Erythroblast (primary cell): ENCODE data around the gene MS4A10.

Experiments used
- GATA1 ChIP-seq: IDR thresholded peaks from 2 replicates; pipeline ENCODE4 v1.6.1; 2011; ENCODE audit warnings: low read depth, mild to moderate bottlenecking, control low read depth, low read length, moderate library complexity
- POLR2A ChIP-seq: IDR thresholded peaks from 2 replicates; pipeline ENCODE4 v1.6.1; 2011; ENCODE audit warnings: mild to moderate bottlenecking, low read length

DNA sequence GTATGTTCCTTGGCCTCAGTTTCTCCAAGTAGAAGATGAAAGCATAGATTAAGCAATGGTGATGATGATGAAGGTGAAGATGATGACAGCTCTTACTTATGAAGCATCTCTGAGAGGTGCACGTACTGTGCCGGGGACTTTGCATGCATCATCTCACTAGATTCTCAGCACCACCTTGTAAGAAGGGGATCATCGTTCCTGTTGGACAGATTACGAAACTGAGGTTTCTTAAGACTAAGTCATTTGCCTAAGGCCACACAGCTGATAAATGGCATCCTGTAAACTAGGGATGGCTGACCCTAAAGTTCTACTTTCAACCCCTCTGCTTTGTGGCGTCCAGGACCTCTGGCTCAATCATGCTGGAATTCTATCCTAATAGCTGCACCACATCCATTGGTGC lies 19.8 kb upstream of the MS4A10 start:
- TF ChIP-seq POLR2A (no peak), GATA1 (no peak)
